ENCODE data around the gene INPP5B. TPM values are rescaled to one million over a fixed set of nuclear protein-coding genes. Genes with fewer than 3 reads are reported as not detected.

The INPP5B gene
- total RNA-seq, 1 experiment from 2014 or later = 15.5 TPM

GRCh38 chr1:37872692-37873091 lies 74.2 kb downstream of the INPP5B start:
- no peak for DNase-seq (ENCODE audit: low spot score)

DNA sequence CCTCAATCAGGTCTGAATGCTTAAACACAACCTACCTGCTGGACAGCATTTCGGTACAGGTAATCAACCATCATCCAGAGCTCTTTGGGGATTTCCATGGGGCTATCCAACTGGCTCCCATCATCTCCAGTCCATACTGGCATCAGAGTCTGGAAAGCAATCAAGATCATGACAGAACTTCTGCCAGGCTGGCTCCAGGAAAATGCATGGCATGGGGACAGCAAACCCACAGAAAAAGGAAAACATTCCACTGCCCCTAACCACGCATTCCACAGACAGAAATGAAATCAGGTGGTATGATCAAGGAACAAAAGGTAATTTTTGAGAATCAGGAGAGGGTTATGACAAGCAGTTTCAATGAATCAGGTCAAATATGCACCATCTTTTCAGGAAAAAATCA lies 78.4 kb downstream of the INPP5B start:
- DNase-seq (ENCODE audit: low spot score) = no peak

DNA sequence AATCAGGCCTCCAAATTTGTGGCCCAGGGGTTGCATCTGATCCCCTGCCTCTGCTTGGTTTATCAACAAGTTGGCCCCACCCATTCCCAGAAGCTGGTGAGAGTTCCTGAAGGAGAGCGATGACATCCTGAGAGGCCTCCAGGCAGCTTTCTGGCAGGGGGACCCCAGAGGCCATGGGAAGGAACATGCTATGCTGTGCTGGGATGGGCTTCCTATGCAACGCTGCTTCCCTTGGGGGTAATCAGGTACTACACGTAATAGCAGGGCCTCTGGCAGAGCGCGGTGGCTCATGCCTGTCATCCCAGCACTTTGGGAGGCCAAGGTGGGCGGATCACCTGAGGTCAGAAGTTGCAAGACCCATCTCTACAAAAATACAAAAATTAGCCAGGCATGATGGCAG lies 79.1 kb downstream of the INPP5B start:
- no peak for DNase-seq (ENCODE audit: low spot score)

DNA sequence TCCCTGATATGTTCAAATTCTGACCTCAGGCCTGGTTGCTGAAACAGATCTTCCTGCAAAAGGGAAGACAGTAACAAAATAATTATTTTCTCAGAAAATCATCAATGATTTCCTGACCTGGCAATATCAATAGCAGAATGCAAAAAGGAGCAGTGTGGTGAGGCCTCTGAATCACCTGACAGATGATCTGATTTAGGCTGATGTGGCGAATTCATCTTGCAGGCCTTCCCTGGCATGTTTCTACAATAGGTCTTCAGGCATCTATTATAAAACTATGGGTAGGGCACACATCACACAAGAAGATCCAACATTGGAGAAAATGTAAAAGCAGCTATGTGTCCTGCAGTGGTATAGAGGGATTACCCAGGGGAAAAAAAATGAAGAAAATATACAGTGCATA lies 80.4 kb downstream of the INPP5B start:
- DNase-seq (ENCODE audit: low spot score) = no peak

- DNase-seq (ENCODE audit: low spot score) = no peak
Measured at GRCh38 chr1:37865348-37866120, 81.3 kb downstream of the INPP5B start.

DNA sequence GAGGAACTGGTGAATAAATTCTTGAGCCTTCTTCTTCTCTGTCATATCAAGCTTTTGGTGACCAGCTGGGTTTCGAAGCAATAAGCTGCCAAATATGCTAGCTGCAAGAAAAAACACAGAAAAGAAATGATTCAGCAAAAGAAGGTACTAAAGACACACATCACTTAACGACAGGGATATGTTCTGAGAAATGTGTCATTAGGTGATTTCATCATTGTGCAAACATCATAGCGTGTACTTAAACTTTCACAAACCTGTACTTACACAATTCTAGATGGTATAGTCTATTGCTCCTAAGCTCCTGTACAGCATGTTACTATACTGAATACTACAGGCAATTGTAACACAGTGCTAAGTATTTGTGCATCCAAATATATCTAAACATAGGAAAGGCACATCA lies 84.5 kb downstream of the INPP5B start:
- no peak for DNase-seq (ENCODE audit: low spot score)

- DNase-seq (ENCODE audit: low spot score) = no peak
Measured at GRCh38 chr1:37861151-37861550, 85.7 kb downstream of the INPP5B start.

- no peak for DNase-seq (ENCODE audit: low spot score)
Measured at GRCh38 chr1:37860346-37860666, 86.5 kb downstream of the INPP5B start.

GRCh38 chr1:37859507-37860345 lies 87.1 kb downstream of the INPP5B start, which contains the start of gene MTF1:
Gene MTF1 (minus strand): TSS chr1:37859592. CDS start chr1:37857658, 1,934 bp downstream.
- peak; percentile 97 for DNase-seq (ENCODE audit: low spot score)

DNA sequence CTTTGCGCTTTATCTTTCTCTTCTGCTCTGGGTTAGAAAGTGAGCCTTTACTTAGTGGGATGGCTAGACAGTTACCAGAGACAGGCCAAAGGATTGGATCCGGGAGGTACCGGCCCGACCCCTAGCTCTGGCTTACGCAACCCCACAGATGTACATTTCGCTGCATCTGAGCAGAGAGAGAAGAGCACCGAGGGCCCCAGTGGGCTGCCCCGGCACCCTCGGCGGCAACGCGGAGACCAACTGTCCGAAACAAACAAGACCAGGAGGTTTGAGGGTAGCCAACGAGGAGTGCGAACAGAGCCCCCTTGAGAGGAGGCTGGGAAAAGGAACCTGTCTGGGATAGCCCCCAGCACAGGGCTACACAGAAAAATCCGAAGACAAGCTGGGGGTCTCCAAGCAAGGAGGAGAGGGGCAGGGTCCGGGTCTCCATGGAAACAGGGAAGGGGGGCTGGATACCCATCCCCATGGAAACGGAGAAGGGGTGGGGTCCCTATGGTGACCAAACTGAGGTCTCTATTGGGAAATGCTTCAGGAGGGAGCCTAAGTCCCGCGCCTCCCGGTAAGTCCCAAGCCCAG lies 87.8 kb downstream of the INPP5B start:
- DNase-seq (ENCODE audit: low spot score) = peak; percentile 24

DNA sequence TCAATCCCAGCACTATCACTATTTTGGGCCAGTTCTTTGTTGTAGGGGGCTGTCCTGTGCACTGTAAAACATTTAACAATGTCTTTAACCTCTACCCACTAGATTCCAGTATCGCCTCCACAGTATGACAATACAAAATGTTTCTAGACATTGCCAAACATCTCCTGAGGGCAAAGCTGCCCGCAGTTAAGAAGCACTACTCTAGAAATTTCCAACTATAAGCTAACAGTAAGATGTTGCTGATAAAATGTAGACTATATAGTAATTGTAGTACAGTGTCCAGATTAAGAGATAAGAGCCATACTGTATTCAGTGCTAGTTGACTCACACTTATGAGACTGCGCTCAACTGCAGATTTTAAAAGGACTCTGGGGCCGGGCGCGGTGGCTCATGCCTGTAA lies 92.4 kb downstream of the INPP5B start:
- DNase-seq (ENCODE audit: low spot score) = no peak

DNA sequence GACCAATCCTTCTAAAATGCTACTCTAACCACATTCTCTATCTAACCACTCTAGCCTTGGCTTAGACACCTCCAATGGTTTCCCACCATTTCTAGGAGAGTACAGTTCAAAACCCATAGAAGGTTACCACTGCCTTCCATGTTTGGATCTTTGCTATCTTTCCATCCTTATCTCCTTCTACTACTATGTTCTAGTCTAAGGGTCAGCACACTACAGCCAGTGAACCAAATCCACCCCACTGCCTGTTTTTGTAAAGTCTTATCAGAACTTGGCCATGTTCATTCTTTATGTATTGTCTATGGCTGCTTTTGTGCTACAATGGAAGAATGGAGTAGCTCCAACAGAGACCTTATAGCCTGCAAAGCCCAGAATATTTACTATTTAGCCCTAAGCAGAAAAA lies 93.7 kb downstream of the INPP5B start:
- no peak for DNase-seq (ENCODE audit: low spot score)

- DNase-seq (ENCODE audit: low spot score) = no peak
Measured at GRCh38 chr1:37851782-37852210, 95.1 kb downstream of the INPP5B start.

DNA sequence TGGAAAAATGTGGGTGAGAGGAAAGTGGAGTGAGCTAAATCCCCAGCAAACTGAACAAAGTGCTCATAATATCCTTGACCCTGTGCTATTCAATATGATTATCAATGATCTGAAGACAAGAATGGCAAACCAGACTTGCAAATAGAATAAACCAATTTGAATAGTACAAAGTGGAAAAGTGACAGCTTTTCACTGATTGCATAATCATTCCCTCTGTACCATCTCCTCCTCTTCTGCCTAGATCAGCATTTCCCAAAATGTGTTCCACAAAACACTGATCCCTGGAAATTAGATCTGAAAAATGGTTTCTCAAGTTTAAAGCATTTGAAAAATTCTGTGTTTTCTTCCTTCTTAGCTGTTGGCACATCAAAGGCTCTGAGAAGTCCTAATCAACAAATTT lies 95.6 kb downstream of the INPP5B start:
- no peak for DNase-seq (ENCODE audit: low spot score)

GRCh38 chr1:37850352-37850955 lies 96.4 kb downstream of the INPP5B start:
- DNase-seq (ENCODE audit: low spot score) = no peak

DNA sequence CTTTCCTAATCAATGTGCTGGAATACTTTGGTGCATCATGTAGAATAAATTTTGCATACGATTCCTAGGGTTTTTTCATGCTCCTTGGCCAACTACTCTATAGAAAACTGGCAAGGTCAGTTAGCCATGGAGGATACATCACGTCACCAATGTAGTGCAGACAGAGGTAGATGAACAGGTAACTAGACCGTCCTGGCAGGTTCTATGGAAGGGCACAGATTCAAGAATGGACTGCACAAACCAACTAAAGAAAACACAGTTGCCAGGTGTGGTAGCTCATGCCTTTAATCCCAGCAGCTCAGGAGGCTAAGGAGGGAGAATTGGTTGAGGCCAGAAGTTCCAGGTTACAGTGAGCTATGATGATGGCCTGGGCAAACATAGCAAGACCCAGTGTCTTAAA lies 97.4 kb downstream of the INPP5B start:
- DNase-seq (ENCODE audit: low spot score) = no peak

GRCh38 chr1:37846647-37847339 lies 100.1 kb downstream of the INPP5B start:
- no peak for DNase-seq (ENCODE audit: low spot score)

DNA sequence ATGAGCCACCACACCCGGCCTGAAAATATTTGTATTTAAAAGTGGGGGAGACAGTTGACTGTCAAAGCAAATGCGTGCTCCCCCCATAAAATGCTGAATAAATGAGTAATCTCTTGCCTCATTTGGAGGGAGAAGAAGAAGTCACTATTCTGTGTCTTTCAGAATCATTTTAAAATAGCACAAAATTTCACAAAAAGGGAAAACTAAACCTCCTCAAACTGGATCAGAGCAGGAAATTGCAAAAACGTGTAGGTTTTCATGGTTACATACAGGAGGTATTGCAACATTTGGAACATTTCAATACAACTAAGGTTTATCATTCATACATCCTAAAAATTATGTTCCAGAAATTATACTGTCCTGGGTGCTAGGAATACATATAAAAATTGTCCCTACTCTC lies 101.1 kb downstream of the INPP5B start:
- no peak for DNase-seq (ENCODE audit: low spot score)

DNA sequence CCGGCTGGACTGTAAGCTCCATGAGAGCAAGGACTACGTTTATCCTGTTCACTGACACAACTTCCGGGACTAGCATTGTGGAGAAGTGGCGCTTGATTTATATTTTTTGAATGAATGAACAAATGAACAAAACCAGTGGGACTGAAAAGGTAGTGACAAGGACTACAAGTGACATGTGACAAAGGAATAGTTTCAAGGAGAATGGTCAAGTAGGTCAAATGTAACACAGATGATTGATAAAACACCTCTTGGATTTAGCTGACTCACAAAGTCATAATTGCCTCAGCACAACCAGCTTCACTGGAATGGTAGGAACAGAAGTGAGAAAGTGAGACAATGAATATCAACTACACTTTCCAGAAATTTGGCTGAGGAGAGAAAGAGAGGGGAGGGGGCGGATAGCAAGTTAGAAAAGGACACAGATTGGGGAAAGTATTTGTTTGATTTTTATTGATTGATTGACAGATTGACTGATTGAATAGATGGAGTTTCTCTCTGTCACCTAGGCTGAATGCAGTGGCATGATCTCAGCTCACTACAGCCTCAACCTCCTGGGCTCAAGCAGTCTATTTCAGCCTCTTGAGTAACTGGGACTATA lies 101.7 kb downstream of the INPP5B start:
- no peak for DNase-seq (ENCODE audit: low spot score)

DNA sequence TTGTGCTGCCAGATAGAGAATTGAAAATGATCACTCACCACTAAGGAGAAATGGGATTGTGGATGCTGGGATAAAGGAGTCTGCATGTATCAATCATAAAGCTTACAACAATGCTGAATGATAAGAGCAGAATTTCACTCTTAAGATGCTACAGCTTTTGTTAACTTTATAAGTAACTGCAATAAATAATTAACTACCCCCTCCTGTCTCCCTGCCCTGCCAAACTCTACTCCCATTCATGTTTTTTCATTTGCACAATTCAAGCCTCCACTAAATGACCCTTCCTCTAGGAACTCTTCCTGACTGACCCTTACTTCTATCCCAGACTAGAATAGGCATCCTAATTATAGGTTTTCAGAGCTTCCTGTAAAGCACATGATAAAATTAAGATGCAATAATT lies 102.3 kb downstream of the INPP5B start:
- DNase-seq (ENCODE audit: low spot score) = no peak

DNA sequence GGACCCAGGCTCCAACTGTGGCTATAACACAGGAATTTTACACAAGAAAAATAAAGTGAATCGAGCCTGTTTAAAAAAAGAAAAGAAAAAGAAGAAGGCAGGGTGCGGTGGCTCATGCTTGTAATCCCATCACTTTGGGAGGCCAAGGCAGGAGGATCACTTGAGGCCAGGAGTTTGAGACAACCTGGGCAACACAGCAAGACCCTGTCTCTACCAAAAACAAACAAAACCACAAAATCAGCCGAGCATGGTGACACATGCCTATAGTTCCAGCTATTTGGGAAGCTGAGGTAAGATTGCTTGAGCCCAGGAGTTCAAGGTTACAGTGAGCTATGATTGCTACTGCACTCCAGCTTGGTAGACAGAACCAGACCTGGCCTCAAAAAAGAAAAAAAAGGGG lies 105.2 kb downstream of the INPP5B start:
- no peak for DNase-seq (ENCODE audit: low spot score)
